IPS DF 19.7 (cell line): ENCODE measurements around the gene LIPE.

Experiments used
- DNase-seq: peaks from one replicate; pipeline ENCODE4 v3.0.0-alpha.2; 2013; ENCODE audit warnings: low read depth, low spot score

LIPE gene

GRCh38 chr19:42378225-42379215 is 48.7 kb downstream of the LIPE start:
- no peak for DNase-seq

- DNase-seq: no peak
Observed at GRCh38 chr19:42376177-42376555, 51.0 kb downstream of the LIPE start.

DNA sequence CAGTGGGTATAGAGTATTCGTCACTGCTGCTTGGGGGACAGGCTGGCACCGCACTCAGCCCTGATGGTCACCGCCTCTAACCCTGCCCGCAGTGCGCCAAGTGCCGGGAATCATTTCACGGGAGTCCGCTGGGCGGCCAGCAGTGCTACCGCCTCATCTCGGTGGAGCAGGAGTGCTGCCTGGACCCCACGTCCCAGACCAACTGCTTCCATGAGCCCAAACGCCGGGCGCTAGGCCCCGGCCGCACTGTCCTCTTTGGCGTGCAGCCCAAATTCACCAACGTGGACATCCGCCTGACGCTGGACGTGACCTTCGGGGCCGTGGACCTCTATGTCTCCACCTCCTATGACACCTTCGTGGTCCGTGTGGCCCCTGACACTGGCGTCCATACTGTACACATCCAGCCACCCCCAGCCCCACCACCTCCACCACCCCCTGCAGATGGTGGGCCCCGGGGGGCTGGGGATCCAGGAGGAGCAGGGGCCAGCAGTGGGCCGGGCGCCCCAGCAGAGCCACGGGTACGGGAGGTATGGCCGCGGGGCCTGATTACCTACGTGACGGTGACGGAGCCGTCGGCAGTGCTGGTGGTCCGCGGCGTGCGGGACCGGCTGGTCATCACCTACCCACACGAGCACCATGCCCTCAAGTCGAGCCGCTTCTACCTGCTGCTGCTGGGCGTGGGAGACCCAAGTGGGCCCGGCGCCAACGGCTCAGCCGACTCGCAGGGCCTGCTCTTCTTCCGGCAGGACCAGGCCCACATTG is 51.6 kb downstream of the LIPE start:
- no peak for DNase-seq

- no peak for DNase-seq
Observed at GRCh38 chr19:42374826-42375376, 52.3 kb downstream of the LIPE start.

GRCh38 chr19:42370626-42371175 is 56.5 kb downstream of the LIPE start:
- DNase-seq: no peak

- peak; percentile 93 for DNase-seq
Observed at GRCh38 chr19:42370068-42370520, 57.1 kb downstream of the LIPE start.

GRCh38 chr19:42369433-42370067 is 57.6 kb downstream of the LIPE start:
- DNase-seq: no peak

DNA sequence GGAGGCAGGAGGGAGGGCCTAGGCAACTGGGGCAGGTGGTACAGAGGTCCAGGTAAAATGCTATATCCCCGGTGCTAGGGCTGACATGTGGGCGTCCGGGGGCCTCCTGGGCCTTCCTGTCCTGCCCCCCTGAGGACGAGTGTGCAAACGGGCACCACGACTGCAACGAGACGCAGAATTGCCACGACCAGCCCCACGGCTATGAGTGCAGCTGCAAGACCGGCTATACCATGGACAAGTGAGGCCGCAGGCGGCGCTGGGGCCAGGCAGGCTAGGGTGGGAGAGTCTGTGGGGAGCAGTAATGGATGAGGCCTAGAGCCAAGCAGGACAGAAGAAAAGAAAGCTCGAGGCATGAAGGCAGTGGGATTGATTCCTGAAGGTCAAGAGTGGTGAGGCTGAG is 58.4 kb downstream of the LIPE start:
- DNase-seq: no peak

DNA sequence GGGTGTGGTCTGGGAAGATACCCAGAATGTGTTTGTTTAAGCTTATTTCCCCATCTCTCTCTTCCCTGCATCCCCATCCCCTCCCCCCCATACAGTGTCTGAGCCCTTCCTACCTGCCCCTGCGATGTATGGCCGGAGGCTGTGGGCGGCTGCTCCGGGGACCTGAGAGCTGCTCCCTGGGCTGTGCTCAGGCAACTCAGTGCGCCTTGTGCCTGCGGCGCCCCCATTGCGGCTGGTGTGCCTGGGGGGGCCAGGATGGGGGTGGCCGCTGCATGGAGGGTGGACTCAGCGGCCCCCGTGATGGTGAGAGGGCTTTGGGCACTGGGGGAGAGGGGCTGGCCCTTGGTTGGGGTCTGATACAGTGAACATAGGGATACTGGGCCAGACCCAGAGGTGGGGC is 58.8 kb downstream of the LIPE start:
- no peak for DNase-seq

- DNase-seq: no peak
Observed at GRCh38 chr19:42367929-42368328, 59.3 kb downstream of the LIPE start.

- DNase-seq: no peak
Observed at GRCh38 chr19:42366673-42367072, 60.5 kb downstream of the LIPE start.

DNA sequence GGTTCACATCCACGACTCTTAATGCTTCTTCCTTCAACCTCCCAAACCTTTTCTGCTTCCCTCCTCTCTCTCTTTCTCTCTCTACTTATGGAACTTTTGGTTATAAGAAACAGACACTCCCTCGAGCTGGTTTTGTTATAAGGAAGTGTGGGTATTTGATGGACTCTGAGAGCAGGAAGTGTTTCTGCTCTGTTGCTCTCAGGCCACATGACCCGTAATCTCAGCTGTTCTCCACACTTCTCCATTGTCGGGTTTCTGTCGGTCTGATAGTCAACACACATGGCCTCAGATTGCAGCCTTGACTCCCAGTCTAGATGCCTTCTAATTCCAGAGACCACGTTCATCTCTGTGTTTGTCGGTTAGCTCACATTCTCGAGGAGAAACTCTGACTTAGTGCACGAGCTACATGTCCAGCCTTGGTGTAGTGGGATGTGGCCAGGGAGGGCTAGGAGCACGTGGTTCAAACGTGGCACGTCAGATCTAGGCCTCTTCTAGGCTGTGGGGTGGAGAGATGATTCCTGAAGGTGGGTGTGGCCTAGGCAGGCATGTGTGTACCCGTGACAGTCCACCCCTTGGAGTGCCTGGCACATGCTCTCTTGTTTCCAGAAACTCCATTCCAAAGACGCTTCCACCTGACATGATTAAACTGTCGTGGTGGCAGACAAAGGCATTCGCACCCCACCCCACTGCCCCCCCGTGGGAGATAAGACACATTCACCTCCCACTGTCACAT is 63.4 kb downstream of the LIPE start:
- no peak for DNase-seq

- DNase-seq: no peak
Observed at GRCh38 chr19:42362891-42363440, 64.2 kb downstream of the LIPE start.

DNA sequence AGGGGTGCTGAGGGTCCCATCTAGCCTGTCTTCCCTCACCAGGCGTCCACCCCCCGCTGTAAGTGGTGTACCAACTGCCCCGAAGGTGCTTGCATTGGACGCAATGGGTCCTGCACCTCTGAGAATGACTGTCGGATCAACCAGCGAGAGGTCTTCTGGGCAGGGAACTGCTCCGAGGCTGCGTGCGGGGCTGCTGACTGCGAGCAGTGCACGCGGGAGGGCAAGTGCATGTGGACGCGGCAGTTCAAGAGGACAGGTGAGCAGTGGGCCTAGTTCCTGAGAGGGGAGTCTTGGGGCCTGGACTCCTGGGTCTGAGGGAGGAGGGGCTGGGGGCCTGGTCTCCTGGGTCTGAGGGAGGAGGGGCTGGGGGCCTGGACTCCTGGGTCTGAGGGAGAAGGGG is 64.8 kb downstream of the LIPE start:
- DNase-seq: no peak

DNA sequence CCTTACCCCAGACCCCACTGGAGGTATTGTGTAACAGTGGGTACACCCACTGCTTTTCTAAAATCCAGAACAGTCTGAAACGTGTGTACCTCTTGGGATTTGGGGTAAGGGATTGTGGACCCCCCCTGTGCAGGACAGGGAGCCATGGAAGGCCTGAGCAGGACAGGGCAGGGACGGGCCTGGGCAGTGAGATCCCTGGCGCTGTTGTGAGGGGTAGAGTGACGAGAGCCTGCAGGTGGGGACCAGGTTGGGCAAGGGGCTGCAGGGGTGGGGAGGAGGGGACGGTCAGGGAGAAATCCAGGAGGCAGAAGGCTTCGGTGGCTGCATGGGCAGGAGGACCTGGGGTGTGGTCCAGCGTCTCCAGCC is 65.7 kb downstream of the LIPE start:
- DNase-seq: no peak

GRCh38 chr19:42360787-42361544 is 66.2 kb downstream of the LIPE start:
- peak; percentile 47 for DNase-seq

GRCh38 chr19:42357290-42357689 is 69.9 kb downstream of the LIPE start:
- DNase-seq: no peak

DNA sequence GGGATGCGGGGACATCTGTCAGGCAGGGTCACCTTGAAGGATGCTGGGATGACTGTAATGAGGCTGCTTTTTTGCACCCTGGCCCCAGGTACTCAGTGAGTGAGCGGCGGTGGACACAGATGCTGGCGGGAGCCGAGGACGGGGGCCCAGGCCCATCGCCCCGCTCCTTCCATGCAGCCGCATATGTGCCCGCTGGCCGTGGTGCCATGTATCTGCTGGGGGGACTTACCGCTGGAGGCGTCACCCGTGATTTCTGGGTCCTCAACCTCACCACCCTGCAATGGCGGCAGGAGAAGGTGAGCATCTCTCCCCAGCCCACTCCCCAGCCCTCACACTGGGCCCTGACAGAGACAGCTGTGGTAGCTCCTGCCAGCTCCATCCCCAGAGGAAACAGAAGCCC is 70.5 kb downstream of the LIPE start:
- no peak for DNase-seq

DNA sequence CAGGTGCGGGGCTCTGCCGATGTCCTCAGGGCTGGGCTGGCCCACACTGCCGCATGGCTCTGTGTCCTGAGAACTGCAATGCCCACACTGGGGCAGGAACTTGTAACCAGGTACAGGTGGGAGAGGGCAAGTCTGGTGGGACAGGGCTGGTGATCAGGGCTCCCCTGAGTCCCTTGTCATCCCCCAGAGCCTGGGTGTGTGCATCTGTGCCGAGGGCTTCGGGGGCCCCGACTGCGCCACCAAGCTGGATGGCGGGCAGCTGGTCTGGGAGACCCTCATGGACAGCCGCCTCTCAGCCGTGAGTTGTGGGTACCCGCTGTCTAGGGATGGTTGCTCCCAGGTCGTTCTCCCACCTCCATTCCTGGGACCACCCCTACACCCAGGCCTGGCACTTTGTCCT is 71.3 kb downstream of the LIPE start:
- DNase-seq: no peak
